Neural progenitor cell (in vitro differentiated cells): ENCODE results near the gene ARHGEF9.

Experiments
- CTCF ChIP-seq: fragments of 200-600 bp; sonication (generic); IDR thresholded peaks from 2 replicates; pipeline ENCODE4 v1.5.1; 2017; ENCODE audit warnings: antibody characterized with exemption, mild to moderate bottlenecking
- EZH2 ChIP-seq: fragments of 200-600 bp; sonication (generic); IDR thresholded peaks from 2 replicates; pipeline ENCODE4 v1.6.1; 2017; ENCODE audit warnings: antibody characterized with exemption, mild to moderate bottlenecking, moderate library complexity
- EZH2phosphoT487 ChIP-seq: fragments of 200-600 bp; sonication (generic); IDR thresholded peaks from 2 replicates; pipeline ENCODE4 v1.6.1; 2017; ENCODE audit warnings: antibody characterized with exemption

GRCh38 chrX:63718010-63718694 is 66.9 kb downstream of the ARHGEF9 start:
- TF ChIP-seq CTCF, result no peak
- no peak for TF ChIP-seq EZH2phosphoT487
- no peak for TF ChIP-seq EZH2
